Fibroblast of mammary gland (primary cell): Measurements from ENCODE around the gene MYO18B.

Experiments used
- DNase-seq: peaks from one replicate; pipeline ENCODE4 v3.0.0-alpha.2; 2010; ENCODE audit warnings: low read depth
- H3K4me3 ChIP-seq: 2 replicates; pipeline ENCODE4 v1.5.1; 2011; ENCODE audit warnings: low read depth, mild to moderate bottlenecking, low read length, moderate library complexity; ENCODE audit not compliant: control insufficient read depth
- TF ChIP-seq, protein P1 (sequence below): conservative IDR thresholded peaks from 2 replicates; pipeline ENCODE4 v1.5.1; 2011; ENCODE audit warnings: low read depth, low read length, inconsistent platforms; ENCODE audit not compliant: control insufficient read depth, insufficient read depth

The MYO18B gene

DNA sequence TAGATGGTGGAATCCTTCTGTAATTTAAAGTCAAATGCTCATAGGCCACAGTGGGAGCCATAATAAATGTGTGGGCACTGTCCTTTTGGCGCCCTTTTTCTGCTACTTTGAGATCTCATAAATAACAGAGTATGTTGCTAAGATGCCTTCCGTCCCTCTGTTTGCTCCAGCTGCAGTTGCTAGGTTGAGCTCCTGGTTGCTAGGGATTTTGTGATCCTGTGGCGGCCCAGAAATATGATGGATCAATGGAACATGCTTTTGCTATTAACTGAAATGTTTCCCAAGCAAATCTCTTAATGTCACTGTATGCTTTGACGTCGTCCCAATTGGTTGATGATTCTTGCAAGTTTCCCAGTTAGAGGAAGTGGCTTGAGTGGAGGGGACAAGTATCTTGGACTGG lies 53.5 kb downstream of the MYO18B start:
- TF ChIP-seq, protein P1, sequence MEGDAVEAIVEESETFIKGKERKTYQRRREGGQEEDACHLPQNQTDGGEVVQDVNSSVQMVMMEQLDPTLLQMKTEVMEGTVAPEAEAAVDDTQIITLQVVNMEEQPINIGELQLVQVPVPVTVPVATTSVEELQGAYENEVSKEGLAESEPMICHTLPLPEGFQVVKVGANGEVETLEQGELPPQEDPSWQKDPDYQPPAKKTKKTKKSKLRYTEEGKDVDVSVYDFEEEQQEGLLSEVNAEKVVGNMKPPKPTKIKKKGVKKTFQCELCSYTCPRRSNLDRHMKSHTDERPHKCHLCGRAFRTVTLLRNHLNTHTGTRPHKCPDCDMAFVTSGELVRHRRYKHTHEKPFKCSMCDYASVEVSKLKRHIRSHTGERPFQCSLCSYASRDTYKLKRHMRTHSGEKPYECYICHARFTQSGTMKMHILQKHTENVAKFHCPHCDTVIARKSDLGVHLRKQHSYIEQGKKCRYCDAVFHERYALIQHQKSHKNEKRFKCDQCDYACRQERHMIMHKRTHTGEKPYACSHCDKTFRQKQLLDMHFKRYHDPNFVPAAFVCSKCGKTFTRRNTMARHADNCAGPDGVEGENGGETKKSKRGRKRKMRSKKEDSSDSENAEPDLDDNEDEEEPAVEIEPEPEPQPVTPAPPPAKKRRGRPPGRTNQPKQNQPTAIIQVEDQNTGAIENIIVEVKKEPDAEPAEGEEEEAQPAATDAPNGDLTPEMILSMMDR, result no peak
- DNase-seq, result no peak
- H3K4me3 ChIP-seq, result no peak overlapping the region

DNA sequence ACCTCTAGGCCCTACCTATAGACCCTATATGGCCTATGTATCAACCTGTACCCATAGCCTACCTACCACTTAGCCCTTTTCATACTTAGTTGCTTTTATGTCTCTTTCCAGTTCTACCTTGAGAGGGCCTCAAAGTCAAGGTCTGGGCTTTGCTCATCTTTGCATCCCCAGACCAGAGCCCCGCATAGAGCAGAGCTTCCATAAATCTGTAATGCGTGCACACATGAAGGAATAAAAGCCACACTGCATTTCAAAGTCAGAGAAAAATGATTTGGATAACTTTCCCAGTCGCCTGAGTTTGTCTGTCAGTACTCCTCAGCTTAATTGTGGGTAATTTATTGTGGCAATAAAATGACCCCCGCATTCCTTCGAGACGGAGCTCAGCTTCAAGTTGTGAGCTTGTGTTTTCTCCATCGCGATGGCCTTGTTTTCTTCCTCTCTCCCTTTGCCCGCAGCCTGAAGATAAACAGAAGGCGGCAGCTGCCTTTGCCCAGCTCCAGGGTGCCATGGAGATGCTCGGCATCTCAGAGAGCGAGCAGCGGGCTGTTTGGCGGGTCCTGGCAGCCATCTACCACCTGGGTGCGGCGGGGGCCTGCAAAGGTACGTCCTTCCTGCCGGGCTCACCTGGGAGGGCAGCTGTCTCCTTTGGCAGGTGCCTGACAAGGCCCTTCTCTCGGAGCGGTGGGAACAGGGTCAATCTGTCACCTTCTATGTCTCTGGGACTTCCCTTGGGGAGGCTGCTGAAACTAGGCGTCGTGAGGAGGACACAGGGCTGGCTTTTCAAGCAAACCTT lies 55.7 kb downstream of the MYO18B start:
- TF ChIP-seq, protein P1, result no peak
- DNase-seq, result no peak

DNA sequence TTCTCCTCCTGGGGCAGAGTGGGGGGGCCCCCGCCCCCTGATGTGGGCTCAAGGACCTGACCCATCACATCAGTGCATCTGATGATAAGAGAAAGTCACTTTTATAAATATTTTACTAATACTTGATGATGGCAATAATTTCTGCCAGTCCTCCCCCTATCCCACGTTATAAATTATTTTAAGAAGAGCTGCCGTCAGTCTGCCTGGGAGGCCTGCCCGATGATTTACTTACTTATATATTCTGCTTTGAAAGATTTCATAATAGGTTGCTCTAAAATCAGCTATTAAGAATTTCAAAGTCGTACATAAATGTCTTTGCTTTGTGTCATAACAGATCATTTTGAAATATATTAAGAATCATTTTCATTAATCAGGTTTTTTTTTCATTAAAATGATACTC lies 58.8 kb downstream of the MYO18B start:
- TF ChIP-seq, protein P1, result no peak
- DNase-seq, result no peak
- H3K4me3 ChIP-seq, result no peak overlapping the region

More for the DNA sequence above, 55.7 kb downstream of the MYO18B start:
- no peak overlapping the region for H3K4me3 ChIP-seq

DNA sequence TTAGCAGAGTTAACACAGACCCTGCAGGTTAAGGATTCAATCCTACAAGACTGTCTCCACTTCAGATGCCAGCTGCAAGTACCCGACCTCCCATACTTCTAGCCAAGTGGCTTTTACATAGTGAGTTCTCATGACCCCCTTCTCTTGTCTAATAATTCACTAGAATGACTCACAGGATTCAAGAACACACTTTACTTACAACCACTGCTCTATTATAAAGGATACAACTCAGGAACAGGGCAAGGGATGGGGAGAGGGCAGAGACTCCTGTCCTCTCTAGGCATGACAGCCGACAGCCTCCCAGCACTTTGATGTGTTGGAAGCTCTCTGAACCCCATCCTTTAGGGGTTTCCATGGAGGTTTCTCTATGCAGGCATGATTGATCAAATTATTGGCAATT lies 60.0 kb downstream of the MYO18B start:
- H3K4me3 ChIP-seq, result no peak overlapping the region
- TF ChIP-seq, protein P1, result no peak
- no peak for DNase-seq

DNA sequence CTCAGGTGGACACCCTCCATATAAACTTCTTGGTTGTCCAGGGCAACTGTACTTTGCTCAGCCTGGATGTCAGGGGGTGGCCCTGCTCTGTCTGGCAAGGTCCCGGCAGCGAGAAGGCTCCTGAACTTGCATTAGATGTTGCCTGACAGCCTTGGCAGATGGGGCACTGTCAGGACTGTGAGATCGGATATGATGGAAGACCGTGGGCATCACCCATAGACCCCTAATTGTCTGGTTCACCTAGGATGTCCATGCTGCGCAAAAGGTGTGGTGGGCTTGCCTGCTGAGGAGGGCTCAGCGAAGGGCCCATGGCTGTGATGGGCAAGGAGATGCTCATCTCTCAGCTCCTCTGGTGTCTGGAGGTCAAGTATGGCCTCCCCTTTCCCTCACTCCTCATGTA lies 62.7 kb downstream of the MYO18B start:
- no peak overlapping the region for H3K4me3 ChIP-seq
- no peak for DNase-seq
- TF ChIP-seq, protein P1, result no peak

DNA sequence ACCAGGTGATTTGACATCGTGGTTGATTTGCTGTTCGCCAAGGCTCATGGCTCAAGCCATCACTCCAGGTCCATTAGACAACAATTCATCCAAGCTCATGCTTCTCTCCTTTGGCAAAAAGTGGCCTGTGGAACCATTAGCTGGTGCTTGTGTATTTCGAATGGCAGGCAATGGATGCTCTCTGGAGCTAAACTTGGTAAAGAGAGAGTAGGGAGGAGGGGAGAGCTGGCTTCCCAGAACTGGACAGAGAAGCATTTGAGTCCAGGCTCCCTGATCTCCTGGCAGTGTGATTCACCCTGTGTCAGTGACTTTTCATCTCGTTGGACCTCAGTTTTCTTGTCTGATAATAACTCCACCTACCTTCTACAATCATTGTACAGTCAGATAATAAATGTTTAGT lies 64.6 kb downstream of the MYO18B start:
- DNase-seq, result no peak
- no peak overlapping the region for H3K4me3 ChIP-seq
- TF ChIP-seq, protein P1, result no peak
